GM18867 (cell line): ENCODE measurements around the gene ASB7.
"Not testable (repeated sequence)": the region's sequence is repeated elsewhere in the genome, so short reads cannot be mapped to it uniquely, and the experiment has no call there.

Experiments used
- ATAC-seq: cut with Tn5 transposase; IDR thresholded peaks from one replicate; pipeline ENCODE4 v1.9.1; 2021; ENCODE audit warnings: mild to moderate bottlenecking, moderate library complexity; ENCODE audit not compliant: unreplicated experiment

Gene ASB7

DNA sequence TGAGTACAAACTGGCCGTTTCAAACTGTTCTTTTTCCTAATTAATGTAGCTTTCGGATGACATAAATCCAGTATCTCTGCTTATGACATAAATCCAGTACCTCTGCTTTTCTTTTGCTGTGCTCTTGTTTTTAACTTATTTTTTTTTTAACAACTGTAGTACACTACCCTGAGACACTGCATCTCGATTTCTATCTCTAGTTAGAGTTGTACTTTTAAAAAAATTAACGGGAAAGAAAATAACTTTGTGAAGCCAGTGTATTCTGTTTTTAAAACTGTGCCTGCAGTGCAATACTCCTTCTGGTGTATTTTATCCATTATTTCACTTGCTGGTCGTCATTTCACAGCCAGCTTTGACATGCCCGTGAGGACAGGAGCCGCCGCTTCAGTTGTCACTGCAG, 46.6 kb downstream of the ASB7 start:
- no peak for ATAC-seq

DNA sequence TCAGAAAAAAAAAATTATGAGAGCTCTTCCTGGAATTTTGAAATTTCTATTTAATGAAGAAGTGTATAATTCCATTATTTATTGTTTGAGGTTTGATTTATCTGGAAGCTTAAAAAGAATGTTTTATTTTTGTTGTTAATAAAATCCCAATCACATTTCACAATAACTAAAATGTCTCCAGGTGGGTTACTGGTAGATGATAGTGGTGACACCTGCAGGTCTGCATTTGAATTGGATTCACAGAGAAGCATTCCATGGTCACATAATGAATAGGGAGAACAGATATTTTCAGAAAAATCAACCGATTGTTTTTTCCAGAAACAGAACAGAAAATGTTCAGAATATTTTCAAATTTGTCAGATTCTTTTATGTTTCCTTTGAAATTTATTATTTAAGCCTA, 48.3 kb downstream of the ASB7 start:
- ATAC-seq = no peak

DNA sequence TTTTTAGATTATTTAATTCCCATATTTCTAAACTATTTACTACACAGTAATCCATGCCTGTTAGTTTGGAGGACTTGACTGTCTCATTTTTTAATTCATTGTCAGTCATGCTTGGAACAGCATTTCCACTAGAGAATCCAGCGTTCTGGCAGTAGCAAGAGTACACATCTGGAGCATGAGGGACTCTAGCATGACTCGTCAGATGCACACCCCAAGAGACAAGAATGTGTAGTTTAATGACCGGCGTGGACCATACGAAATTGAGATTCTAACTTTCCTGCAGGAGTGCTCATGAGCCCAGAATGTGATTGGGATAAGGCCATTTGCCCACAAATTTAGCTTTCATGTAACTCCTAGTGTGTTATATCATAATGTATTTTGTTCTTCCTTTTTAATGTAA, 48.9 kb downstream of the ASB7 start:
- no peak for ATAC-seq

DNA sequence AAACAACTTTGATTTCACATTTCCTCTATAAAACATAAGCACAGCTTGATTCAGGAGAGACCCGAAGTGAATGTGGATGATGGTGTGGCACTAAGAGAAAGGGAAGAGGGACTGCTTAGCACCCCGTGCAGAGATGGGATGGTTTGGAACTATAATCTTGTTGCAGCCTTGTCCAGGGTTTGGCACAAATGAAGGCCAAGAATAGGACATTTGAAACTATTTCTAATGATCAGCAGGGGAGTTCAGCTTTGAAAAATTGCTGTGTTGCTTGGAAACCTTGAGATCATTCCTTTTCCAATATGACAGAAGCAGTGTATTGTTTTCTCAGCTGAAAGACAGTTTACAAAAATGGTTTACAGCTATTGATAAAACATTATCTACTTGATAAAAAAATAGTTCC, 49.7 kb downstream of the ASB7 start:
- no peak for ATAC-seq

DNA sequence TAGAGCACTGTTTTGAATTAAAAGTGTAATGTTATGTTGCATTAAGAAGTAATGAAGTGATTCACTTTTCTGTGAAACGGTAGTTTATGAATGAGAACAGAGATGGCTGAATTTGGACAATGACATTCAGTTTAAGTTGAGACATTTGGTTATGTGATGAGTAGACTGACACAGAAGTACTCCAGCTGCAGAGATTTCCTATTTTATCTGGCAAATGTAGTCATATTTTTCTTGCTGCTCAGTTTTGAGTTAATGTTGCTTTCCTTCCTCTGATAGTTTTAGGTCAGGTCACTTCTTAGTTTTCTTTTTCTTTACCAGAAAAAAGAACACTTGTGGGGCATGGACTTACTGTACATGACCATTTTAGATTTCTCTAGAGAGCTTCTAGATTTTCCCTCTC, 51.2 kb downstream of the ASB7 start:
- ATAC-seq = no peak

DNA sequence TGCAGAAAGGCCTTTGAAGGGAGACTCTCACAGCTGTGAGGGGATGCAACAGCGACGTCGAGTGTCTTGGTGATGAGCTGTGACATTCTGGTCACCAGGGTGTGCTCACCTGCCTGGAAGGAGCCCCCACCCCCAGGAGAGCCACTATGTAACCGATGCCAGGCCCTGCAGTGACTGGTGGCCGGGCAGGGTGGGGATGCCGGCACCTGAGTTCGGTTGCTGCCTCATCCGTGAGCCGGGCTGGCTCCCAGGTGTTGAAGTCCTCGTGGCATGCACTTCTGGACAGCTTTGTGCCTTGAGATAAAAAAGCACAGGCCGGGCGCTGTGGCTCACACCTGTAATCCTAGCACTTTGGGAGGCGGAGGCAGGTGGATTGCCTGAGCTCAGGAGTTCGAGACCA, 56.5 kb downstream of the ASB7 start:
- no peak for ATAC-seq

DNA sequence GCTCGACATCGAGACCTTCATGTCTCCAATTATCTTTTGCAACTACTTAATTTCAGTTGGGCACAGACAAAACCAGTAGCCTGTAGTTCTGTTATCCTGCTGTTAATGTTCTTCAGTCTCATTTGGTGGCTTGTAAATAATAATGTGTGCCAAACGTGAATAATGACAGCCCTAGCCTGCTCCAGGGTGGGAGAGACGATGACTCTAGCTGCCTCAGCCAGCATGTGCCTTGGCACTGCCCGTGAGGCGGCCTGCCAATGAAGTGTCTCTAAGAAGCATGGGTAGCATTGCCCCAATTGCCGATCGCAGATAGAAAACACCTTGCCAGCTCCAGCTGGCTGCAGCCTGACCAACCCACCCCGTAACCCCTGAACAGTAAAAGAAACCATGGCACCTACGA, 58.8 kb downstream of the ASB7 start:
- no peak for ATAC-seq

DNA sequence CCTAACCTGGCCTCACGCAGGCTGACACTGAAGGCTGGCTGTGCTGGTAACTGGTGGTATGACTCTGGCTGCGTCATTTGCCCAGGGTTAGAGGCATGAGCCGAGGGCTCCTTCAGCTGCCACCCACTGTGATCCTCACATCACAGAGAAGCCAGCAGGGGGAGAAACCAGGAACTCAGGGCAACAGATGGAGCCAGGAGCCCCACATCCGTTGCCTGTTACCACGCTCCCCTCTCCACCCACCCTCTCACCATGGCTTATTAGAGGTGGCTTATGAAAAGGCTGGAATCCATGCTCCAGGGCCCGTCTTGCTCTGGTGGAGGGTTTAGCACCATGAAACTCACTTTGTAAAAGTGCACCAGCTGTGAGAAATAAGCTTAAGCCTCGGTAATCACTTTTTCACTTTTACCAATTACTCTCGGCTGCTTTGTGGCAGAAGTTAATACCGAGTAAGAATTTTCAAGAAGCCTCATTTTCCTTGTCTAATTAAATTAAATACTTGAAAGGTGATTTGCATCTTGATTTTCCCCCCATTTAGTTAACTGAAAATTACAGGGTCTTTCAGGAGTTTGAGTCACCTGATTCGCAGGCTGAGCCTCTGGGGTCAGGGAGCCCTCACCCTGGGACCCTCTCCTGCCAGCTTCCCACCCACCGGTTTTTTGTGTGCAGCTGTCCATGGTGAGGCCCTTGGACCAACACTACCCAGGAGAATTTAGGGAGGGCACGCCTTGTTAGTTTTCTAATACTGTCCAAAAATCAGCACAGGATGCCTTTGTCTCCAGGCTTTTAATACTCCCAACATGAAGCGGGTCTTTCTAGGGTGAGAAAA, 60.9 kb downstream of the ASB7 start:
- no peak for ATAC-seq

DNA sequence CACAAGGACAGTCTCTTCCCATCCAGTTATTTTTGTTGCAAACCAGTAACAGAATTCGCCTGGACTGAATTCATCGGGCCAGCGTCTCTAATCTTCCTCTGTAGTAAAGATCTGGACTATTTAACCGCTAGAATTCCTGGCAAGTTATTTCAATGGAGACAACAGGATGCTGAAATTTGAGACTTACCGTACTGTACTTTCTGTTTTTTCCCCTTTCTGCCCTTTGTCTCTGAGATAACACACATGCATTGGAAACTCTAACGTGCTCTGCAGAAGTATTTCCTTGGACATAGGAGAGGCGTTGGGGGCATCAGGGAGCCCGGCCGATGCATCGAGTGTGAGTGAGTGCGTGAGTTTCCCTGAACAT, 61.5 kb downstream of the ASB7 start:
- no peak for ATAC-seq

DNA sequence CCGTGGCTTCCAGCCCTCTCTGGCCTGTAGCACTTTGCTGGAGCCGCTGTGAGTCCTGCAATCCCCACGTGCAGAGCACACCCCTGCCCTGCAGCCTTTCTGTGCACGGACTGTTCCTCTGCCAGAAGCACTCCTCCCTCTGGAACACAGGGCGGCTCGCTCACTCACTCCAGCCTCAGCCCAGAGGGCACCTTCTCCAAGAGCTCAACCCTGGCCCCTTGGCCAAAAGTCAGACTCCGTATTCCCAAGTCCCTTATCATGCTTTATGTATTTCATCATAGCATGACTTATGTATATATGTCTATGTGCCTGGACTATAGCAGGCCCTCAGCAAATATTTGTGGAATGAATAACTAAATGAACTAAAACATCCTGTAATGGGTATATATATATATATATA, 63.2 kb downstream of the ASB7 start:
- ATAC-seq = no peak

DNA sequence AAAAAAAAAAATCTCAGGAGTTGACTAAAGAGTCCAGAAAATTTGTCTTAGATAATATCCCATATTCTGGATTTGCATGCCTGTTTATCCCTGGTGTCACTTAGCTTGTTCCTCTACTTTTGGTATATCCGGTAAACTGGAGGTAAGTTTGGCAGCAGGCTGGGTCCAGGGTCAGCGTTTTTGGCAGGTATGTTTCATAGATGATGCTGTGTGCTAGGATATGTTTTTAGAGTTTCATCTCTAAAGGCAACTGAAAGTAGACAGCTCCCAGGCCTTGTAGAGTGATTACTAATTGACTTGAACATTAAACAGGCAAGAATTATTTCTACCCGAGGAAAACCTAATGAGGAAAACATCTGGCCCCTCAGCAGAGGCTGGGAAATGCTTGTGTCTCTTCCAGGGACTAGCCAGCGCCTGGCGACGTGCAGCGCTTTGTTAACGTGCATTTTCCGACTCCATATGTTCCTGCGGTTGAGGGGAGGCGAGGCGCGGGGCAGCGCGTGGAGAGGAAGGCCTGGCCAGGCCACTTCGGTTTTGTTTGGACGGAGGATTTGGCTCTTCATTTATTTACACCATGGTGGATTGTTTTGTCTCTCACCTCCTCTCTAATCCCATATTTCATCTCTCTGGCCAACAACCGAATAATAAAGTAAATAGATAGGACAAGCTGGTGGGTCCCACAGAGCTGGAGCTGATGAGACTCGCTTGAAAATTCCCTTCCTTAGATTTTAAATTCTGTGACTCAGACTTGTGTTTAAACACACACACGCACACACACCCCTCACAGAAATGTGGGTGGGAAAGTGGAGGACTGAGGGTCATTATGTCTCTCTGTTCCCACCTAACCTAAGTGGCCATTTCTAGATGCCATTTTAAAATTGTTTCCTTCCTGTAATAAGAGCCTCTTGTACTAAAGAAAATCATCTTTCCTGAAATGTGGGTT, 65.3 kb downstream of the ASB7 start:
- ATAC-seq = no peak

DNA sequence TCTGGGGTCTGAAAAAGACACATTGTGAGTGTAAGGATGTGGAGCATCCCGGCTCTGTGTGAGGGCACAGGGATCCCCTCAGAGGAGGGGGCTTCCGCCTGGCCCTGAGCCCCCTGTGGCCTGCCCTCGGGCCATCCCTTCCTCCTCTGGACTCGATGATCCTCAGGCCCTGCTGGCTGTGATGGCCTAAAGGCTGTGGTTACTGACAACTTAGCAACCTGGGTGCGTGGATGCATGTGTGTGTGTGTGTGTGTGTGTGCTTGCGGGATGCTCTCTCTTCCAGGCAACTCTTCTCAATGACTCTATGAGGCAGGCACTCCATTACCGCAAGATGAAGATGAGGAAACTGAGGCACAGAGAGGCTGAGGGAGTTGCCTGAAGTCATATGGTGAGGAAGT, 66.0 kb downstream of the ASB7 start:
- ATAC-seq = no peak

DNA sequence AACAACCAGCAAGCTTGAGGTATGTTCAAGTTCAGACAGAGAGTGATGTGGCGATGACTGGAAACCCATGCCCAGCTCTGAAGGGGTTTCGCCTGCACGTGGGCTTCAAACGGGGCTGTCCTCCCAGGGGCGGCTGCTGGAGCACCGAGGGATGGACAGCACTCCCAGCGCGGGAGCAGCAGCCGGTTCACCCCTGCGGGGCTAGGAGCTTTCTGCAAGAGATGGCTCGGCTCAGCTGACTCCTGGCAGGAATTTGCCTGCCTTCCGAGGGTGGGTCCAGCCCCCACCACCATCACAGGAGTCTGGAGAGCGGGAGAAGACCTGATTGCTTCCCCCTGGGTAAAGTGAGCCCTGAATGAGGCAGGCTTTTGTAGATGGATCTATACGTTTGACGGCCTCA, 66.9 kb downstream of the ASB7 start:
- no peak for ATAC-seq

DNA sequence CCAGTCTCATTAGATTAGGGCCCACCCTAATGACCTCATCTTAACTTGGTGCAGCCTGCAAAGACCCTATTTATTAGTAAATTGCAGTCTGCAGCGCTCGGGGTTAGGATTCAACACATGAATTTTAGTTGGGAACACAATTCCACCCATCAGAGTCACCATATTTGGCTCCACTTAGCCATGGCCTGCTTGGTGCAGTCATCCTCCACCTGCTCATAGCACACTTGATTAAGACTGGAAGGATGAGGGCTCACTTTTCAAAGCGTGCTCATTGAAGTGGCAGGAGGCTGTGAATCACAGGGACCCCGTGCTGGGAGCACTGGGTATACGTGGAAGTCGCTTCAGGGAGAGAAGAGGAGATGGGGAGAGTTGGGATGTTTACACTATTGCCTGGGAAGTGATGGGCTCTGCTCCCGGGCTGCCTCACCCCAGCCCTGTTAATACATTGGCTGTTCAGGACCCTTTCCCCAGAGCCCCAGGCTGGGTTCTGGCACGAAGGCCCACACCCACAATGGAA, 68.2 kb downstream of the ASB7 start:
- no peak for ATAC-seq

DNA sequence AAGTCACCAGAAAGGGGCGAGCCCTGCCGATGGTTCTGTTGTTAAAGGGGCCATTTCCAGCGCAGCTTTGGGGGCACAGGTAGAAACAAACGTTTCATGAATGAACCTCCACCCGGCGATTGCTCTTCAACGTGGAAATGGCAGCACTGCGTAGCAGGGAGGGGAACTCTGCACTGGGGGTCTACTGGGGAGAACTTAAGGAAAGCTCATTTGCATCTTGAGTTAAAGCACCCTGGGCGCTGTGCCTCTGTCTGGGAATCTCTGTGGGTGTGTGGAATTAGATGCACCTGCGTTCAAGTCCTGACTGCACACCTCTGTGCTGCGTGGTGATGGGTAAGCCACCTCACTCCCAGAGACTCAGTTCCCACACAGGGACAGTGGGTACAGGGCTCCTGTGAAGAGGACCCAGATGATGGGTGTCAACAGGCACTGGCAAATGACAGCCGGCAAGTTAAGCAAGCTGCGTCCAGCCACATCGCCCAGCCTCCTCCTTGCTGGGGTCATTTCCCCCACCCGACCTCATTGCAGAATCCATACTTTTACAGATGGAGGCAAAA, 68.8 kb downstream of the ASB7 start:
- ATAC-seq = no peak

DNA sequence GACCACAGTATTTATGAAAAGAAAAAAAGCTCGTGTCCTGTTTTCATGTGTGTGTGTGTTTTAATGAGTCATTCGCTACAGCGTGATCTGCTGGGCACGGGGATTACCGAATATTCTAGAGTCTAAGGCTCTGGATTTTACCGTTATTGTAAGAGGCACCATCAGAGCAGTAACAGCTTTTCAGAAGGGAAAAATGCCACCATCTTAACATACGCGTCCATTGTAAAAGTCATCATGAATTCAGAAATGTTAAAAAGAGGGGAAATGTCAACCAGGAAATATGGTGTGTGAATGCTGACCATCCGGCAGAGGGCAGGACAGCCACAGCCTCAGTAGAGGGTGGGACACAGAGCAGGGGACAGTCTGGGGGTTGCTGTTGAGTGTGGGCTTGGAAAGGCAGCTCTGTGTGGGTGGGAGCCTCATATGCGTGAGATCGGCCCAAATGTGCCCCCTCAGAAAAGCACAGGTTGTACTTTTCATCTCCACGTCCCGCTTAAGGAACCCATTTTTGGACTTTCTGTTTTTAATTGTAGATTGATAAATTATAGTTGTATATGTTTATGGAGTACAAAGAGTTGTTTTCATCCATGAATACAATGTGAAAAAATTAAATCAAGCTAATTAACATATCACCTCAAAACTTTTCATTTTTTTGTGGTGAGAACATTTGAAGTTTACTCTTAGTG, 69.6 kb downstream of the ASB7 start:
- no peak for ATAC-seq

DNA sequence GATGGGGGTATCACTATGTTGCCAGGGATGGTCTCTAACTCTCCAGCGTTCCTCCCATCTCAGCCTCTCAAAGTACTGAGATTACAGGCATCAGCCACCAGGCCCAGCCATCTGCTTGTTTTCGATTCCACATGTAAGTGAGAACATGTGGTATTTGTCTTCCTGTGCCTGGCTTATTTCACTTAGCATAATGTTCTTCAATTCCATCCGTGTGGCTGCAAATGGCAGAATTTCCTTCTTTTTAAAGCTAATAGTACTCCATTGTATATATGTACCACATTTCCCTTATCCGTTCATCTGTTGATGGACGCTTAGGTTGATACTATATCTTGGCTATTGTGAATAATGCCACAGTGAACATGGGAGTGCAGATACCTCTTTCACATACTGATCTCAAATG, 70.6 kb downstream of the ASB7 start:
- ATAC-seq = no peak

DNA sequence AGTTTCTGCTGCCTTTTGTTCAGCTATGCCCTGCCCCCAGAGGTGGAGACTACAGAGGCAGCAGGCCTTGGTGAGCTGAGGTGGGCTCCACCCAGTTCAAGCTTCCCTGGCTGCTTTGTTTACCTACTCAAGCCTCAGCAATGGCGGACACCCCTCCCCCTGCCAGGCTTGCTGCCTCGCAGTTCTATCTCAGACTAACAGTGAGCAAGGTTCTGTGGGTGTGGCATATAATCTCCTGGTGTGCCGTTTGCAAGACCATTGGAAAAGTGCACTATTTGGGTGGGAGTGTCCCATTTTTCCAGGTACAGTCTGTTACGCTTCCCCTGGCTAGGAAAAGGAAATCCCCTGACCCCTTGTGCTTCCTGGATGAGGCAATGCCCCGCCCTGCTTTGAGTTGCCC, 76.8 kb downstream of the ASB7 start:
- ATAC-seq = not testable (repeated sequence)

DNA sequence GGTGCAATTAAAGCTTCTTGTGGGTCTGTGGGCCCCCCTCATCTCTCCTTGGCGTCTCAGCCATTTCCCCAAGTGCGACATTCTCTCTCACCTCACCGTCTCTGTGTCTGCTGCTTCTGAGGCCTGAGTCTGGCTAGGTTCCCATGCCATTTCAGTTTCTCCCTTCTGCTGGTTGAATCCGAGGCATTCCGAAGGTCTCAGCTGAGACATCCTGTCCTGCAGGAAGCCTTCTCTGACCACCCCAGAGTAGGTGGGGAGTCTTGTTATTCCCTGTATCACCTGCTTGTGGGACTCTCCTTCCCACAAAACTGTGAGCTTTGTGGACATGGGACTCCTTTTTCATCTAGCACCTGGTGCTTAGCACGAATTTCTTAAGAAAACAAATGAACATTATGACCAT, 78.3 kb downstream of the ASB7 start:
- ATAC-seq = no peak

DNA sequence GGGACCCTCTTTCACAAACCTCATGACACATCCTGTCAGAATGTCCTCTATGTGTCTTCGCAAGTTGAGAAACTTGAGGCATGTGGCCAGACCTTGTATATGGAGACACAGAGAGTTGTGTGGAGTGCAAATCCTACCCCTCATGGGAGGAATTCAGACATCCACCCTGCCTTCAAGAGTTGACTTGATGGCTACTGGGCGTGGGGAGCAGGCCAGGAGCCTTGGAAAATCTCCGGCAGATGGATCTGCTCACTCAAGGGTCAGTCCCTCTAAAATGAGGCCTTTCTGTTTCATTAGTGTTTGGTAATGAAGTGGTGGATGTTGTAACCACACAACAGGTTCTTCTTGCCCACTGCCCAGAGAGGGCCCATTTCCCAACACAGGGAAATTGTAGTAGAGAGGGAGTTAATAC, 79.0 kb downstream of the ASB7 start:
- ATAC-seq = no peak

DNA sequence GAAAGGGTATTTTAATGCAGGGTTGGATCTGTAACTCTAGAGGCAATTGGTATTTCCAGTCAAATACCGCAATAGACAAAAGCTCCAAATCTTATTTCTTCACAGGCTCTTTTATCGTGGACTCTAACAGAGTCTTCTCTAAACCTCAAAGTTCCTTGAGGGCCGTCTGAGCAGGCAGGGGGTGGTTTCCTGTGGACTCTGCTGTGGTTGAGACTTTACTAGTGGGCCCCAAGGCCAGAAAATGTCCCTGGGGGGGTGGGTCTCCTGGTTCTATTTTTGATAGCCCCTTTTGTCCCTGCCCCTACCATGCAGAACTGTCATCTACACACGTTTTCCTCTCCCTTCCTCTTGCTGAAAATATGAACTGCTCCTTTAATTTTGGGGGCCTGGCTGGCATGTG, 80.1 kb downstream of the ASB7 start:
- ATAC-seq = no peak
